BLaER1 treated with 17β-estradiol and CSF1 and Interleukin-3, amounts not matched to agents 10 nM and 100 nM (cell line): ENCODE data around the gene ADAM17.
A peak's percentile ranks its signal among the peaks of the same experiment; 100 is the strongest.

Experiments
- H3K27ac ChIP-seq, 11 experiments: shearing (Covaris generic); formaldehyde crosslinking; 2 replicates each; pipeline ENCODE4 v1.8.1; 2022
- H3K27me3 ChIP-seq, 11 experiments: shearing (Covaris generic); formaldehyde crosslinking; 2 replicates each; pipeline ENCODE4 v1.8.1; 2022
- H3K36me3 ChIP-seq, 11 experiments: shearing (Covaris generic); formaldehyde crosslinking; 2 replicates each; pipeline ENCODE4 v1.8.1; 2022
- H3K4me1 ChIP-seq, 10 experiments: shearing (Covaris generic); formaldehyde crosslinking; 2 replicates each; pipeline ENCODE4 v1.8.1; 2022
- H3K4me2 ChIP-seq, 11 experiments: shearing (Covaris generic); formaldehyde crosslinking; 2 replicates each; pipeline ENCODE4 v1.8.1; 2022
- H3K4me3 ChIP-seq, 10 experiments: shearing (Covaris generic); formaldehyde crosslinking; 2 replicates each; pipeline ENCODE4 v1.8.1; 2022
- H3K9ac ChIP-seq, 11 experiments: shearing (Covaris generic); formaldehyde crosslinking; 2 replicates each; pipeline ENCODE4 v1.8.1; 2022
- H3K9me3 ChIP-seq, 11 experiments: shearing (Covaris generic); formaldehyde crosslinking; replicated peaks in 1 of 11; 2 replicates each; pipeline ENCODE4 v1.8.1; 2022
- H4K20me1 ChIP-seq, 11 experiments: shearing (Covaris generic); formaldehyde crosslinking; 2 replicates each; pipeline ENCODE4 v1.8.1; 2022
- Cebpa-rat ChIP-seq, 11 experiments: shearing (Covaris generic); IDR thresholded peaks; 2 replicates each; pipeline ENCODE4 v1.8.1; 2022

Gene ADAM17

GRCh38 chr2:9471206-9471605 is 84.4 kb downstream of the ADAM17 start:
- Histone ChIP-seq H3K27me3 (no peaks in the 10 kb centered on the region), H4K20me1 (peaks cover 0 to 5% (median 0%) of the 10 kb centered on the region in 11 experiments; a peak in 4 of 22 replicates), H3K9ac (no peak overlapping the region), H3K9me3 (no peaks in the 10 kb centered on the region), H3K4me2 (no peak overlapping the region), H3K27ac (no peak overlapping the region), H3K36me3 (peaks cover 43 to 67% (median 63%) of the 10 kb centered on the region in 11 experiments), H3K4me3 (no peak overlapping the region), H3K4me1 (peaks cover 20 to 38% (median 32%) of the 10 kb centered on the region in 10 experiments)
- no peak for TF ChIP-seq Cebpa-rat (IDR thresholded peaks at IDR 0.05)

GRCh38 chr2:9467687-9468086 is 87.9 kb downstream of the ADAM17 start:
- Histone ChIP-seq H3K9me3 (no peaks in the 10 kb centered on the region), H3K4me1 (peaks cover 15 to 33% (median 27%) of the 10 kb centered on the region in 10 experiments), H3K27me3 (no peaks in the 10 kb centered on the region), H3K4me2 (no peak overlapping the region), H3K27ac (no peak overlapping the region), H3K4me3 (no peak overlapping the region), H4K20me1 (peaks cover 0 to 10% (median 3%) of the 10 kb centered on the region in 11 experiments; a peak in 7 of 22 replicates), H3K9ac (no peak overlapping the region), H3K36me3 (peaks cover 59 to 94% (median 73%) of the 10 kb centered on the region in 11 experiments)
- TF ChIP-seq Cebpa-rat (IDR thresholded peaks at IDR 0.05) = no peak

- Histone ChIP-seq H3K9me3 (no peaks in the 10 kb centered on the region), H4K20me1 (peaks cover 0 to 10% (median 3%) of the 10 kb centered on the region in 11 experiments; a peak in 7 of 22 replicates), H3K4me3 (no peak overlapping the region), H3K4me1 (peaks cover 16 to 29% (median 24%) of the 10 kb centered on the region in 10 experiments), H3K4me2 (no peak overlapping the region; a peak in 1 of 22 replicates), H3K27ac (no peak overlapping the region), H3K36me3 (peaks cover 65 to 94% (median 72%) of the 10 kb centered on the region in 11 experiments), H3K27me3 (no peaks in the 10 kb centered on the region), H3K9ac (no peak overlapping the region)
- no peak for TF ChIP-seq Cebpa-rat (IDR thresholded peaks at IDR 0.05)
These were observed 89.4 kb downstream of the ADAM17 start for GRCh38 chr2:9466147-9466683.

GRCh38 chr2:9465170-9465569 is 90.5 kb downstream of the ADAM17 start:
- Histone ChIP-seq H3K36me3 (peaks cover 68 to 94% (median 71%) of the 10 kb centered on the region in 11 experiments), H3K4me3 (no peak overlapping the region), H3K4me2 (peak overlapping the region in 2 of 11 experiments; percentile 43; a peak in 1 of 22 replicates), H3K4me1 (peaks cover 16 to 29% (median 24%) of the 10 kb centered on the region in 10 experiments), H3K27me3 (no peaks in the 10 kb centered on the region), H4K20me1 (peaks cover 0 to 10% (median 3%) of the 10 kb centered on the region in 11 experiments; a peak in 7 of 22 replicates), H3K9me3 (no peaks in the 10 kb centered on the region), H3K9ac (no peak overlapping the region), H3K27ac (peak overlapping the region in 2 of 11 experiments; percentile 38 to 40; a peak in 5 of 22 replicates)
- TF ChIP-seq Cebpa-rat (IDR thresholded peaks at IDR 0.05) = no peak

- H3K4me2 ChIP-seq = peak overlapping the region in 10 of 11 experiments; percentile 1 to 41 (median 25); a peak in 11 of 22 replicates
- H3K4me1 ChIP-seq = peaks cover 16 to 29% (median 24%) of the 10 kb centered on the region in 10 experiments
- no peaks in the 10 kb centered on the region for H3K27me3 ChIP-seq
- H4K20me1 ChIP-seq = peaks cover 0 to 10% (median 3%) of the 10 kb centered on the region in 11 experiments; a peak in 7 of 22 replicates
- H3K27ac ChIP-seq = peak overlapping the region in 7 of 11 experiments; percentile 0 to 56 (median 25); a peak in 9 of 22 replicates
- H3K9me3 ChIP-seq = no peaks in the 10 kb centered on the region
- no peak overlapping the region for H3K4me3 ChIP-seq
- H3K36me3 ChIP-seq = peaks cover 65 to 94% (median 73%) of the 10 kb centered on the region in 11 experiments
- peak in 4 of 11 experiments; percentile 17 to 53 (median 34); a peak in 2 of 22 replicates for TF ChIP-seq Cebpa-rat (IDR thresholded peaks at IDR 0.05)
- peak overlapping the region in 1 of 11 experiments; percentile 19; a peak in 2 of 22 replicates for H3K9ac ChIP-seq
These were observed 92.0 kb downstream of the ADAM17 start for GRCh38 chr2:9463698-9464034.

GRCh38 chr2:9462886-9463697 is 92.5 kb downstream of the ADAM17 start:
- peak overlapping the region; percentile 1 to 41 (median 22); a peak in 12 of 22 replicates for H3K4me2 ChIP-seq
- H4K20me1 ChIP-seq = peaks cover 0 to 10% (median 3%) of the 10 kb centered on the region in 11 experiments; a peak in 7 of 22 replicates
- H3K27me3 ChIP-seq = no peaks in the 10 kb centered on the region
- no peak for TF ChIP-seq Cebpa-rat (IDR thresholded peaks at IDR 0.05)
- H3K9me3 ChIP-seq = no peaks in the 10 kb centered on the region
- peak overlapping the region in 2 of 11 experiments; percentile 2 to 19; a peak in 2 of 22 replicates for H3K9ac ChIP-seq
- peaks cover 65 to 94% (median 74%) of the 10 kb centered on the region in 11 experiments for H3K36me3 ChIP-seq
- H3K4me3 ChIP-seq = no peak overlapping the region
- H3K27ac ChIP-seq = peak overlapping the region in 7 of 11 experiments; percentile 7 to 56 (median 25); a peak in 9 of 22 replicates
- H3K4me1 ChIP-seq = peaks cover 16 to 29% (median 24%) of the 10 kb centered on the region in 10 experiments

- no peak overlapping the region for H3K27ac ChIP-seq
- peaks cover 16 to 29% (median 24%) of the 10 kb centered on the region in 10 experiments for H3K4me1 ChIP-seq
- H3K36me3 ChIP-seq = peaks cover 67 to 94% (median 74%) of the 10 kb centered on the region in 11 experiments
- no peak overlapping the region for H3K4me3 ChIP-seq
- H4K20me1 ChIP-seq = peaks cover 0 to 10% (median 3%) of the 10 kb centered on the region in 11 experiments; a peak in 7 of 22 replicates
- TF ChIP-seq Cebpa-rat (IDR thresholded peaks at IDR 0.05) = no peak
- no peaks in the 10 kb centered on the region for H3K27me3 ChIP-seq
- H3K9ac ChIP-seq = no peak overlapping the region
- no peaks in the 10 kb centered on the region for H3K9me3 ChIP-seq
- no peak overlapping the region; a peak in 1 of 22 replicates for H3K4me2 ChIP-seq
These were observed 93.3 kb downstream of the ADAM17 start for GRCh38 chr2:9462313-9462712.

GRCh38 chr2:9461079-9461478 is 94.6 kb downstream of the ADAM17 start:
- Histone ChIP-seq H3K4me2 (no peak overlapping the region), H3K4me1 (peaks cover 12 to 29% (median 21%) of the 10 kb centered on the region in 10 experiments), H3K9ac (no peak overlapping the region), H3K27ac (no peak overlapping the region), H3K27me3 (no peaks in the 10 kb centered on the region), H3K9me3 (no peaks in the 10 kb centered on the region), H3K36me3 (peaks cover 68 to 98% (median 79%) of the 10 kb centered on the region in 11 experiments), H4K20me1 (peaks cover 0 to 10% (median 0%) of the 10 kb centered on the region in 11 experiments; a peak in 7 of 22 replicates), H3K4me3 (no peak overlapping the region)
- no peak for TF ChIP-seq Cebpa-rat (IDR thresholded peaks at IDR 0.05)
